Brain pericyte (primary cell): ENCODE data around the gene RPS10.

Source experiments
- DNase-seq: peaks from one replicate; pipeline ENCODE4 v3.0.0-alpha.2; 2012; ENCODE audit warnings: low read depth, low spot score

The RPS10 gene

DNA sequence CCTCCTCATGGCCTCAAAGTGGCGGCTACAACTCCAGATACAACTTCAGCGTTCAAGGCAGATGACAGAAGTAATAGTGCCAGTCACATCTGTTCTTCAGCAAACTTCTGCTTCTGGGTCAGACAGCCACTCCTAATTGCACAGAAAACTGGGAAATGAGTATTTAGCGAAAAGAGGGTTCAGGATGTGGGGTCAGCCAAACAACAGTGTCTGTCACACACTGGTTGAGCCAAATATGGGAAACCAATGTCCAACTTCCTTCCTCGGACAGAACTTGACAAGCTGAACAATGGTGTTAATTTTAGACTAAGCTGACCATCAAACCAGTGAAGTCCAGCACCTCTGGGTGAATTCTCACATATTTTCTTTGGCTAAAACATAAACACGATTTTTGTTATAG is 55.5 kb downstream of the RPS10 start:
- DNase-seq: no peak

DNA sequence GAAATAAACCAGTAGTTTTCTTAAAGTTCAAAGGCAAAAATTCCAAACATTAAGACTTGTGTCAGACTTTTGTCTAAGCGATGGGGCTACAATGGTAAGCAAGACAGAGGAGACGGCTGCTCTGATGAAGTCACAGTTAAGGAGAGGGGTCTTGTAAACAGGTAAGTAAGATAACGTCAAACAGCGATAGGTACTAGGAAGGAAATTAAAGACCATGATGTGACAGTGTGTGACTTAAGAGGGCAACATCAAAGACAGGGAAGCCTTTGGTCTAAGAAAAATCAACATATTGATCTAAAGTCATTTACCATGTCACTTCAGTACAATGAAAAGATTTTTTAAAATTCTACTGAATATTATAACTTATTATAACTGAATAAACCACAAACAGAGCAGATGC is 56.5 kb downstream of the RPS10 start:
- DNase-seq: no peak
